WERI-Rb-1 (cell line): ENCODE measurements around the gene BRIP1.

Experiments used
- DNase-seq: peaks from one replicate; pipeline ENCODE4 v3.0.0-alpha.2; 2020
- H3K27ac ChIP-seq: fragments of 250-450 bp; sonication (Bioruptor Pico); 2 replicates; pipeline ENCODE4 v1.5.1; 2020; ENCODE audit warnings: mild to moderate bottlenecking, moderate library complexity
- H3K27me3 ChIP-seq: fragments of 250-450 bp; sonication (Bioruptor Pico); 2 replicates; pipeline ENCODE4 v1.5.1; 2021; ENCODE audit warnings: mild to moderate bottlenecking, low read depth, moderate library complexity; ENCODE audit not compliant: insufficient read depth, severe bottlenecking
- H3K36me3 ChIP-seq: fragments of 250-450 bp; sonication (Bioruptor Pico); 2 replicates; pipeline ENCODE4 v1.5.1; 2020; ENCODE audit warnings: mild to moderate bottlenecking, moderate library complexity
- H3K4me3 ChIP-seq: 2 replicates; pipeline ENCODE4 v1.5.1; 2011; ENCODE audit warnings: low read depth, mild to moderate bottlenecking, control low read depth, low read length
- H3K9me3 ChIP-seq: fragments of 250-450 bp; sonication (Bioruptor Pico); 2 replicates; pipeline ENCODE4 v1.5.1; 2021; ENCODE audit warnings: mild to moderate bottlenecking, moderate library complexity; ENCODE audit not compliant: severe bottlenecking
- CTCF ChIP-seq: IDR thresholded peaks from 2 replicates; pipeline ENCODE4 v1.5.1; 2011; ENCODE audit warnings: low read depth, mild to moderate bottlenecking, control low read depth, inconsistent platforms, low read length

Gene BRIP1

GRCh38 chr17:61702450-61702849 is 160.9 kb downstream of the BRIP1 start:
- DNase-seq = no peak
- H3K27me3 ChIP-seq = no peaks in the 10 kb centered on the region
- no peak overlapping the region for H3K4me3 ChIP-seq
- H3K9me3 ChIP-seq = peaks cover 16% of the 10 kb centered on the region
- no peak for TF ChIP-seq CTCF
- peaks cover 19% of the 10 kb centered on the region for H3K36me3 ChIP-seq
- H3K27ac ChIP-seq = no peak overlapping the region

- H3K9me3 ChIP-seq = peaks cover 16% of the 10 kb centered on the region
- TF ChIP-seq CTCF = no peak
- no peak overlapping the region for H3K4me3 ChIP-seq
- no peak for DNase-seq
- no peak overlapping the region for H3K27ac ChIP-seq
- H3K36me3 ChIP-seq = peaks cover 19% of the 10 kb centered on the region
- no peaks in the 10 kb centered on the region for H3K27me3 ChIP-seq
Observed at GRCh38 chr17:61701978-61702377, 161.3 kb downstream of the BRIP1 start.

- no peak for TF ChIP-seq CTCF
- Histone ChIP-seq H3K27ac (no peak overlapping the region), H3K4me3 (no peak overlapping the region), H3K9me3 (peaks cover 16% of the 10 kb centered on the region), H3K27me3 (no peaks in the 10 kb centered on the region), H3K36me3 (peaks cover 18% of the 10 kb centered on the region)
- DNase-seq = no peak
Observed at GRCh38 chr17:61701334-61701733, 162.0 kb downstream of the BRIP1 start.

- no peak overlapping the region for H3K4me3 ChIP-seq
- TF ChIP-seq CTCF = no peak
- H3K27me3 ChIP-seq = no peaks in the 10 kb centered on the region
- no peak for DNase-seq
- peaks cover 15% of the 10 kb centered on the region for H3K36me3 ChIP-seq
- no peak overlapping the region for H3K27ac ChIP-seq
- H3K9me3 ChIP-seq = peaks cover 16% of the 10 kb centered on the region
Observed at GRCh38 chr17:61700252-61700651, 163.1 kb downstream of the BRIP1 start.

- Histone ChIP-seq H3K27ac (no peak overlapping the region), H3K9me3 (peaks cover 16% of the 10 kb centered on the region), H3K27me3 (no peaks in the 10 kb centered on the region), H3K4me3 (no peak overlapping the region), H3K36me3 (peaks cover 12% of the 10 kb centered on the region)
- DNase-seq = no peak
- no peak for TF ChIP-seq CTCF
Observed at GRCh38 chr17:61699694-61700093, 163.6 kb downstream of the BRIP1 start.

- no peak for TF ChIP-seq CTCF
- Histone ChIP-seq H3K4me3 (no peak overlapping the region), H3K27ac (no peak overlapping the region), H3K27me3 (no peaks in the 10 kb centered on the region), H3K9me3 (peaks cover 16% of the 10 kb centered on the region), H3K36me3 (peaks cover 12% of the 10 kb centered on the region)
- no peak for DNase-seq
Observed at GRCh38 chr17:61699032-61699431, 164.3 kb downstream of the BRIP1 start.
